Thoracic aorta (tissue), 2 donors: ENCODE measurements around the gene ABCC1. TPM values are rescaled to one million over a fixed set of nuclear protein-coding genes. Genes with fewer than 3 reads are reported as not detected.

ENCODE experiments used
- ATAC-seq: fragments of 150-250 bp; one replicate; pipeline ENCODE4 v1.8.0; 2017; ENCODE audit warnings: low read depth; ENCODE audit not compliant: insufficient number of reproducible peaks, low FRiP score
- DNase-seq: peaks from one replicate; pipeline ENCODE4 v3.0.0-alpha.2; 2020; ENCODE audit warnings: low spot score
- H3K27ac ChIP-seq, 2 donors: fragments of 200-600 bp; sonication (generic); 1 replicate in 1 of 2; 2 replicates in 1 of 2; pipeline ENCODE4 v1.5.1; 2016; ENCODE audit warnings: mild to moderate bottlenecking in 2 of 2, moderate library complexity in 2 of 2
- H3K27me3 ChIP-seq: fragments of 200-600 bp; sonication (generic); replicated peaks from 2 replicates; pipeline ENCODE4 v1.6.0; 2016; ENCODE audit warnings: mild to moderate bottlenecking; ENCODE audit not compliant: insufficient read depth
- H3K36me3 ChIP-seq: fragments of 200-600 bp; sonication (generic); one replicate; pipeline ENCODE4 v1.5.1; 2016
- H3K4me1 ChIP-seq, 2 donors: fragments of 200-600 bp; sonication (generic); 1 replicate in 1 of 2; 2 replicates in 1 of 2; pipeline versions ENCODE4 v1.5.1 to v1.6.0; 2016; ENCODE audit warnings: low read depth in 2 of 2, mild to moderate bottlenecking in 1 of 2; ENCODE audit not compliant: control insufficient read depth in 1 of 2
- H3K4me3 ChIP-seq: fragments of 200-600 bp; sonication (generic); 2 replicates; pipeline ENCODE4 v1.5.1; 2016; ENCODE audit warnings: mild to moderate bottlenecking
- H3K9me3 ChIP-seq: fragments of 200-600 bp; sonication (generic); 2 replicates; pipeline ENCODE4 v1.5.1; 2016
- CTCF ChIP-seq: fragments of 200-600 bp; sonication (generic); IDR thresholded peaks from one replicate; pipeline ENCODE4 v1.5.1; 2019; ENCODE audit warnings: antibody characterized with exemption
- total RNA-seq, 2 donors: library from RNA; depleted of rRNA; stranded (reverse); fragments of >200 nt; gene quantifications; one replicate each; pipeline versions ENCODE4 v1.1.0 to v1.2.3, GENCODE V29; 2016

ABCC1 gene
- total RNA-seq, result 10 to 100 TPM; 89.2 to 94.9 TPM

GRCh38 chr16:15949210-15950160, at the start of gene ABCC1:
TSS of gene ABCC1 (plus strand) at chr16:15949616. CDS start at chr16:15949752, 136 bp downstream.
- ATAC-seq, result no peak
- H3K4me3 ChIP-seq, result peak within 1 kb of the TSS; percentile 94
- TF ChIP-seq CTCF, result no peak
- peak within 1 kb of the TSS; percentile 85 to 91 for H3K27ac ChIP-seq
- no peaks in the 10 kb centered on the region for H3K27me3 ChIP-seq
- DNase-seq, result no peak
- H3K9me3 ChIP-seq, result no peaks in the 10 kb centered on the region
- H3K4me1 ChIP-seq, result peaks cover 33 to 59% of the 10 kb centered on the region in 2 donors
- H3K36me3 ChIP-seq, result no peaks in the 10 kb centered on the region

GRCh38 chr16:15900357-15900756, 49.1 kb upstream of the ABCC1 start:
- ATAC-seq (no peak), DNase-seq (no peak)
- no peaks in the 10 kb centered on the region for H3K27me3 ChIP-seq

GRCh38 chr16:15900901-15901500, 48.4 kb upstream of the ABCC1 start:
- Histone ChIP-seq H3K36me3 (no peaks in the 10 kb centered on the region), H3K27me3 (no peaks in the 10 kb centered on the region), H3K4me1 (no peaks in the 10 kb centered on the region), H3K9me3 (no peaks in the 10 kb centered on the region), H3K4me3 (no peak overlapping the region), H3K27ac (no peak overlapping the region)
- ATAC-seq, result no peak
- TF ChIP-seq CTCF, result no peak
- no peak for DNase-seq

More at GRCh38 chr16:15900357-15900756, 49.1 kb upstream of the ABCC1 start:
- no peak for TF ChIP-seq CTCF
- H3K4me1 ChIP-seq, result no peaks in the 10 kb centered on the region
- no peaks in the 10 kb centered on the region for H3K9me3 ChIP-seq
- H3K4me3 ChIP-seq, result no peak overlapping the region
- H3K27ac ChIP-seq, result no peak overlapping the region
- H3K36me3 ChIP-seq, result no peaks in the 10 kb centered on the region

- Histone ChIP-seq H3K36me3 (no peaks in the 10 kb centered on the region), H3K27ac (no peak overlapping the region), H3K9me3 (no peaks in the 10 kb centered on the region), H3K4me1 (no peaks in the 10 kb centered on the region), H3K4me3 (no peak overlapping the region), H3K27me3 (no peaks in the 10 kb centered on the region)
- no peak for ATAC-seq
- TF ChIP-seq CTCF, result no peak
- no peak for DNase-seq
These were observed 45.5 kb upstream of the ABCC1 start for GRCh38 chr16:15903960-15904359.

GRCh38 chr16:15906439-15906838, 43.0 kb upstream of the ABCC1 start:
- no peak for DNase-seq
- no peaks in the 10 kb centered on the region for H3K4me1 ChIP-seq
- H3K27me3 ChIP-seq, result no peaks in the 10 kb centered on the region
- no peak overlapping the region for H3K4me3 ChIP-seq
- no peak for ATAC-seq
- H3K9me3 ChIP-seq, result no peaks in the 10 kb centered on the region
- TF ChIP-seq CTCF, result no peak
- no peak overlapping the region for H3K27ac ChIP-seq
- H3K36me3 ChIP-seq, result no peaks in the 10 kb centered on the region
